GM06990 (cell line): ENCODE results near the gene AZU1.

Source experiments
- DNase-seq: peaks from one replicate; pipeline ENCODE4 v3.0.0-alpha.2; 2011; ENCODE audit not compliant: insufficient read length; ENCODE audit errors: extremely low read depth
- H3K27me3 ChIP-seq: replicated peaks from 2 replicates; pipeline ENCODE4 v1.6.0; 2011; ENCODE audit warnings: low read length; ENCODE audit not compliant: control insufficient read depth, insufficient read depth
- H3K36me3 ChIP-seq: 2 replicates; pipeline ENCODE4 v1.5.1; 2011; ENCODE audit warnings: low read length; ENCODE audit not compliant: control insufficient read depth, insufficient read depth
- H3K4me3 ChIP-seq: replicated peaks from 2 replicates; pipeline ENCODE4 v1.5.1; 2011; ENCODE audit warnings: low read depth, mild to moderate bottlenecking, control low read depth, low read length
- CTCF ChIP-seq: IDR thresholded peaks from 2 replicates; pipeline ENCODE4 v1.5.1; 2011; ENCODE audit warnings: low read length, control low read depth, mild to moderate bottlenecking, inconsistent platforms; ENCODE audit not compliant: insufficient read depth, poor library complexity, severe bottlenecking

The AZU1 gene

GRCh38 chr19:806815-807421 lies 20.7 kb upstream of the AZU1 start:
- DNase-seq: no peak
- no peak for TF ChIP-seq CTCF
- Histone ChIP-seq H3K27me3 (no peaks in the 10 kb centered on the region), H3K4me3 (no peak overlapping the region), H3K36me3 (peaks cover 61% of the 10 kb centered on the region)

DNA sequence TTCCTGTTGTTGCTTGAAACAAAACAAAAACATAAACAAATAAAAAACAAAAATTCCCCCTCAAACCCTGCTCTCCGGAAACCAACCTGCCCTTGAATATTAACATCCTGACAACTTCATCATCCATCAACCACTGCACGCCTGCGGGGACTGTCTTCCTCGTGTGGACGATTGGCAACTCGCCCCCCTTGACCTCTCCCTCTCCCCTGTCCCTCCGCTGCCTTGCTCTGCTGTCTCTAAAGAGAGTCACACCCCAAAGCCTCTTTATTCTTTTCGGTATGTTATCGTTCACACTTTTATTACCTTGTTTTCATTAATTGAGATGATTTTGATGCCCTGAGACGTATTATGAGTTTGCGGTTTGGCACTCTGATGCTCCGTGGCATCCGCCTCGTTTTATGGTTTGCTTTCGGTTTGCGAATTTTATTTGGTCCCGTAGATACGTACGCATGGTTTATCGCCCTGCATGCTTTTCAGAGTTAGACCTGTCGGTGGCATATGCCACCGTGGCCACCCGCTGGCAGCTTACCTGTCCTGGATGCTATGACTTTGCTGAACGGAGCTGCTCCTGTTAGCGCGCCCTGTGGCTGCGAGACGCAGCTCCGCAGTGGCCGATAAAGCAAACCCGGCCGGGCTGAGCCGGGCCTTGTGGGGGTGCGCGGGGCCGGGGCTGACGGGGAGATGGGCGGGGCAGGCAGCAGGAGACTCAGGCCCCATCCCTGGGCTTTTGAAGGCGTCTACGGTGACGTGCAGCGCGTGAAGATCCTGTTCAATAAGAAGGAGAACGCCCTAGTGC lies 19.8 kb upstream of the AZU1 start:
- no peak for TF ChIP-seq CTCF
- DNase-seq: no peak
- H3K27me3 ChIP-seq: no peaks in the 10 kb centered on the region
- H3K4me3 ChIP-seq: no peak overlapping the region
- H3K36me3 ChIP-seq: peaks cover 56% of the 10 kb centered on the region

DNA sequence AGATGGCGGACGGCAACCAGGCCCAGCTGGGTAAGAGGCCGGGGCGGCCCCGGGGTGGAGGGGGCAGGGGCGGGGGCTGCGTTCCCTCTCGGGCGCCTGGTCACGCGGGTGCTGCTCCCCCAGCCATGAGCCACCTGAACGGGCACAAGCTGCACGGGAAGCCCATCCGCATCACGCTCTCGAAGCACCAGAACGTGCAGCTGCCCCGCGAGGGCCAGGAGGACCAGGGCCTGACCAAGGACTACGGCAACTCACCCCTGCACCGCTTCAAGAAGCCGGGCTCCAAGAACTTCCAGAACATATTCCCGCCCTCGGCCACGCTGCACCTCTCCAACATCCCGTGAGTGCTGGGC lies 19.2 kb upstream of the AZU1 start:
- DNase-seq: no peak
- H3K4me3 ChIP-seq: no peak overlapping the region
- H3K36me3 ChIP-seq: peaks cover 51% of the 10 kb centered on the region
- no peaks in the 10 kb centered on the region for H3K27me3 ChIP-seq
- TF ChIP-seq CTCF: no peak

DNA sequence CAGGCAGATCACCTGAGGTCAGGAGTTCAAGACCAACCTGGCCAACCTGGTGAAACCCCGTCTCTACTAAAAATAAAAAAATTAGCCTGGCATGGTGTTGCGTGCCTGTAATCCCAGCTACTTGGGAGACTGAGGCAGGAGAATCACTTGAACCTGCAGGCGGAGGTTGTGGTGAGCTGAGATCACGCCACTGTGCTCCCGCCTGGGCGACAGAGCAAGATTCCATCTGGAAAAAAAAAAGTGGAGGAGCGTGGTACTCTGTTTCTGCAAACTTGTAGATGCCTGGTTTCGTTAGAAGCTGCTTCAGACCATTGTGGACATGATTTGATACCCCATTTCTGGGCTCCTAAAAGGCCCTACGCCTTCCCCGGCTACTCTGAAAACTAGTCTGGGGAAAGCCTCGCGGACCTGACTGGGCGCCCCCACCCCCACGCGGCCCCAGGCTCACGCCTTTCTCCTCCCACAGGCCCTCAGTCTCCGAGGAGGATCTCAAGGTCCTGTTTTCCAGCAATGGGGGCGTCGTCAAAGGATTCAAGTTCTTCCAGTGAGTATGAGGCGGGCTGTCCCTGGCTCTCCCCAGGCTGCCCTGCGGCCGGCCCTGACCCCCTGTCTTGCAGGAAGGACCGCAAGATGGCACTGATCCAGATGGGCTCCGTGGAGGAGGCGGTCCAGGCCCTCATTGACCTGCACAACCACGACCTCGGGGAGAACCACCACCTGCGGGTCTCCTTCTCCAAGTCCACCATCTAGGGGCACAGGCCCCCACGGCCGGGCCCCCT lies 17.4 kb upstream of the AZU1 start:
- H3K4me3 ChIP-seq: no peak overlapping the region
- TF ChIP-seq CTCF: no peak
- H3K36me3 ChIP-seq: peaks cover 35% of the 10 kb centered on the region
- no peaks in the 10 kb centered on the region for H3K27me3 ChIP-seq
- no peak for DNase-seq

DNA sequence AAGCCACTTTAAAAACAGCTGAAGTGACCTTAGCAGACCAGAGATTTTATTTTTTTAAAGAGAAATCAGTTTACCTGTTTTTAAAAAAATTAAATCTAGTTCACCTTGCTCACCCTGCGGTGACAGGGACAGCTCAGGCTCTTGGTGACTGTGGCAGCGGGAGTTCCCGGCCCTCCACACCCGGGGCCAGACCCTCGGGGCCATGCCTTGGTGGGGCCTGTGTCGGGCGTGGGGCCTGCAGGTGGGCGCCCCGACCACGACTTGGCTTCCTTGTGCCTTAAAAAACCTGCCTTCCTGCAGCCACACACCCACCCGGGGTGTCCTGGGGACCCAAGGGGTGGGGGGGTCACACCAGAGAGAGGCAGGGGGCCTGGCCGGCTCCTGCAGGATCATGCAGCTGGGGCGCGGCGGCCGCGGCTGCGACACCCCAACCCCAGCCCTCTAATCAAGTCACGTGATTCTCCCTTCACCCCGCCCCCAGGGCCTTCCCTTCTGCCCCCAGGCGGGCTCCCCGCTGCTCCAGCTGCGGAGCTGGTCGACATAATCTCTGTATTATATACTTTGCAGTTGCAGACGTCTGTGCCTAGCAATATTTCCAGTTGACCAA lies 16.7 kb upstream of the AZU1 start:
- TF ChIP-seq CTCF: no peak
- Histone ChIP-seq H3K4me3 (no peak overlapping the region), H3K27me3 (no peaks in the 10 kb centered on the region), H3K36me3 (peaks cover 31% of the 10 kb centered on the region)
- no peak for DNase-seq
